ENCODE results near the gene FAM111B.

DNA sequence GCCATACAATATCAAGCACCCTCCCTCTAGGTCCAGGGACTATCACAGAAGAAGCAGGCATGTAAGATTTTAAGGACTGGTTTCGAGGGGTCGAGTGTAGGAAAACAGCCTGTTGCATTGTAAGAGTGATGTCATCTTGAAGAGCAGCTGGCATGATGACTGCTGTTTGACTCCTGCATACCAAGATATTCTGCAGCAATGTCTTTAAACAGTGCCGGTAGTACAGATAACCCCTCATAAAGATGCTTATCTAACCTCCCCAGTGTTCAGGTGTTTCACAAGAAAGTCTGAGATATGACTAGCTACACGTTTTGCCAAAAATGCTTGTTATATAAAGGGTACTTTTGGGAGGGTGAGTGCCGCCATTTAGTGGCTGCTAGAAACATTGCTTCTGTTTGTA lies 47.6 kb downstream of the FAM111B start:
- TF ChIP-seq POLR2A (IDR thresholded peaks at IDR 0.05; ENCODE audit: low read depth, low read length), result no peak
- TF ChIP-seq BHLHE40 (IDR thresholded peaks at IDR 0.05; ENCODE audit: low read depth, low read length), result no peak
- TF ChIP-seq, protein P1, sequence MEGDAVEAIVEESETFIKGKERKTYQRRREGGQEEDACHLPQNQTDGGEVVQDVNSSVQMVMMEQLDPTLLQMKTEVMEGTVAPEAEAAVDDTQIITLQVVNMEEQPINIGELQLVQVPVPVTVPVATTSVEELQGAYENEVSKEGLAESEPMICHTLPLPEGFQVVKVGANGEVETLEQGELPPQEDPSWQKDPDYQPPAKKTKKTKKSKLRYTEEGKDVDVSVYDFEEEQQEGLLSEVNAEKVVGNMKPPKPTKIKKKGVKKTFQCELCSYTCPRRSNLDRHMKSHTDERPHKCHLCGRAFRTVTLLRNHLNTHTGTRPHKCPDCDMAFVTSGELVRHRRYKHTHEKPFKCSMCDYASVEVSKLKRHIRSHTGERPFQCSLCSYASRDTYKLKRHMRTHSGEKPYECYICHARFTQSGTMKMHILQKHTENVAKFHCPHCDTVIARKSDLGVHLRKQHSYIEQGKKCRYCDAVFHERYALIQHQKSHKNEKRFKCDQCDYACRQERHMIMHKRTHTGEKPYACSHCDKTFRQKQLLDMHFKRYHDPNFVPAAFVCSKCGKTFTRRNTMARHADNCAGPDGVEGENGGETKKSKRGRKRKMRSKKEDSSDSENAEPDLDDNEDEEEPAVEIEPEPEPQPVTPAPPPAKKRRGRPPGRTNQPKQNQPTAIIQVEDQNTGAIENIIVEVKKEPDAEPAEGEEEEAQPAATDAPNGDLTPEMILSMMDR (conservative IDR thresholded peaks at IDR 0.05; ENCODE audit: low read depth, low read length), result no peak
- TF ChIP-seq MXI1 (IDR thresholded peaks at IDR 0.05; ENCODE audit: borderline replicate concordance, low read depth, low read length), result no peak
- TF ChIP-seq RFX5 (IDR thresholded peaks at IDR 0.05; ENCODE audit: low read depth, low read length), result no peak
- TF ChIP-seq RAD21 (IDR thresholded peaks at IDR 0.05; ENCODE audit: low read length), result no peak
- TF ChIP-seq, protein P2, sequence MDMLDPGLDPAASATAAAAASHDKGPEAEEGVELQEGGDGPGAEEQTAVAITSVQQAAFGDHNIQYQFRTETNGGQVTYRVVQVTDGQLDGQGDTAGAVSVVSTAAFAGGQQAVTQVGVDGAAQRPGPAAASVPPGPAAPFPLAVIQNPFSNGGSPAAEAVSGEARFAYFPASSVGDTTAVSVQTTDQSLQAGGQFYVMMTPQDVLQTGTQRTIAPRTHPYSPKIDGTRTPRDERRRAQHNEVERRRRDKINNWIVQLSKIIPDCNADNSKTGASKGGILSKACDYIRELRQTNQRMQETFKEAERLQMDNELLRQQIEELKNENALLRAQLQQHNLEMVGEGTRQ (IDR thresholded peaks at IDR 0.05; ENCODE audit: low read depth, low read length), result no peak
- no peak for TF ChIP-seq SMC3 (IDR thresholded peaks at IDR 0.05; ENCODE audit: low read depth, low read length)
